Stimulated activated CD8-positive, alpha-beta memory T cell treated with anti-CD3 and anti-CD28 coated beads, Interleukin-4, amount 100 ng/mL, for 48 hours (primary cell): ENCODE measurements around the gene ZNF23.

ENCODE experiments used
- DNase-seq: peaks from one replicate; pipeline ENCODE4 v3.0.0-alpha.2; 2020

Gene ZNF23

DNA sequence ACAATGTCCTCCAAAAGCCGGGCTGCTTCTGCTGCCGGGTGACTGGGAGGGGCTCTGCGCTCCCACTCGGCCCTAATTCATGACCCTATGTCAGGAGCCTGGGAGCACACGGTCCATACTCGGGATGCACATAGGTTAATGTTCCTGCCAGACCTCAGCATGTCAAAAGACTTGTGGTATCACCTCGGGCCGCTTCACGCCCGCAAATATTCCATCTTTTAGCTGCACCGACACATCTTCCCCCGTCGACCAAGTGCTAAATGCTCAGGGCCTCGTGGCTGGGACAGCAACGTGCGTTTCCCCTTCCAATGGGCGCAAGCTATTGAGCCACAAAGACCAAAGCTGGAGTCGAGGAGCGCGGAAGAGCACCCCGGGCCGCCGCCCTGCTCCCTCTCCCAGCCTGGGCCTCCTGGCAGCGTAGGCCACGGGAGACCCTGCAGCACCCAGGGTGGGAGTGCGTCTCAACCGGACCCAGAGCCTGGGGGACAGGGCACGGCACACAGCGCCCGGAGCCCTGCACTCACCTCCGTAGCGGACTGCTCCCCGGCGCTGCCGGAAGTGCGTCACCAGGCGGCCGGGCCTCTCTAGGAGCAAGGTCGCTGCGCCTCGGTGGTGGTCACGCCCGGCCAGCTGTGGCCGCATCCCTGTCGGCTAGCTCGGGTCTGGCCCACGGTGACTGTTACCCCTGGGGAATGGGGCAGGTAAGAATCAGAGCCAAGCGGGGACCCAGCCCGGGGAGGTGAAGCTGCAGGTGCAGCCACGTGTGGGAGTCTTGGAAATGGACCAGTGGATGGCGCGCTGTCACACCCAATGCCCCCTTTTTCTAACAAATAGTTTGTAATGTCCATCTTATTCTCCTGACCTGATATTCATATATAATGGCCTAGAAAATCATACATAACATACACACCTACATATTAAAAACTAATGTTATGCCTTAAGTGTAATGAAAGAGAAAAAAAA lies at the start of gene ZNF23:
Gene ZNF23 (minus strand): TSS at position 562 of the 963 bp plus-strand sequence. CDS start 5,451 bp downstream, outside the sequence.
- peak; percentile 86 for DNase-seq

GRCh38 chr16:71507061-71507460 lies 45.0 kb upstream of the ZNF23 start:
- no peak for DNase-seq

GRCh38 chr16:71504901-71505300 lies 42.9 kb upstream of the ZNF23 start:
- DNase-seq = no peak

GRCh38 chr16:71504051-71504450 lies 42.0 kb upstream of the ZNF23 start:
- DNase-seq = peak; percentile 32

DNA sequence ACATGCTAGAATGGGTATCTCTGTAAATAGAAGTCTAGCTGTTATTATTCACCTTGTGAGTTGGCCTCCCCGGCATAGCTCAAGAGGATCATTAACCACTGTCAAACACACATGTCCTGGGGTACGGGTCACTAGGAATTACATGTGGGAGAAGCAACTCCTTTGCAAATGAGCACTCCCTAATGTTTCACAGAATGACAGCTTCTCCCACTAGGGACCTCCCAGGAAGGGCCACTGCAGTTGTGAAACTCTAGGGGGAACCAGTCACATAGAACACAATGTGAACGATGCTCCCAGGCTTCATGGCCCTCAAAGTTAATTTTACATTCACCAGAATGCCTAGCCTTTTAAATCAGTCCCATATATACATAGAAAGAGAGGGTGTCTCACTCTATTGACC lies 39.5 kb upstream of the ZNF23 start:
- DNase-seq = no peak

- no peak for DNase-seq
These were observed 38.9 kb upstream of the ZNF23 start for GRCh38 chr16:71500964-71501363.

DNA sequence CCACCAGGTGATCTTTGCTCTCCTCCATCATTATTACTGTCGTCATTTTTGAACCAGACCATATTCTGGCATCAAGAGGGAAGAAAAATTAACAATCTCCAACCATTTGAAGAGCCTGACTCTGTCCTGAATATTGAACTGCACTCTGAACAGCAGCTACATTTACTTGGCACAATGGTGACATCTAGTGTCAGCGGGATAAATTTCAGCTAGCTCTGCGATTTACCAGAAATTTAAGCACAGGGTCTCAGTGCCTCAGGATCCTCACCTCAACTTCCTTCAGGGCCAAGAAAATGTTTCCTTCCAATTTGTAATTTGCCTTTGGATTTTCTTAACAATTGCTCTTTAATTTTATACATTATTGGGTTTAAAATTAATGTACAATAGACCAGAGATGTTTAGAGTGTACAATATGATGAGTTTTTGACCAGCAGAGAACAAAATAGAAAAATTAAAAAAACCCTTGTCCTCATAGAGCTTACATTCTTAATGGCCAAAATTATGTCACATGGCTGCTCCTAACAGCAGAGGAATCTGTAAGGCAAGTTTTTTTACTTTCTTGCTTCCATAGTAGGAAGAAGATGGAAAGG lies 37.8 kb upstream of the ZNF23 start:
- peak; percentile 56 for DNase-seq

DNA sequence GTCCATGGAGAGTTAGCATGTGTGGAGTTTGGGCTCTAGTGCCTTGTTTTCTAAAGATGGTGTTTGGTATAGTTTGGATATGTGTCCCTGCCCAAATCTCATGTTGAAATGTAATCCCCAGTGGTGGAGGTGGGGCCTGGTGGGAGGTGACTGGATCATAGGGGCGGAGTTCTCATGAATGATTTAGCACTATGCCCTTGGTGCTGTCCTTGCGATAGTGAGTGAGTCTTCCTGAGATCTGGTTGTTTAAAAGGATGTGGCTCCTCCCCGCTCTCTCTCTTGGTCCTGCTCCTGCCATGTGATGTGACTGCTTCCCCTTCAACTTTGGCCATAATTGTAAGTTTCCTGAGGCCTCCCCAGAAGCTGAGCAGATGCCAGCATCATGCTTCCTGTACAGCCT lies 36.0 kb upstream of the ZNF23 start:
- DNase-seq = no peak

- DNase-seq = no peak
These were observed 31.2 kb upstream of the ZNF23 start for GRCh38 chr16:71493213-71493612.

GRCh38 chr16:71492786-71493185 lies 30.7 kb upstream of the ZNF23 start:
- DNase-seq = no peak

DNA sequence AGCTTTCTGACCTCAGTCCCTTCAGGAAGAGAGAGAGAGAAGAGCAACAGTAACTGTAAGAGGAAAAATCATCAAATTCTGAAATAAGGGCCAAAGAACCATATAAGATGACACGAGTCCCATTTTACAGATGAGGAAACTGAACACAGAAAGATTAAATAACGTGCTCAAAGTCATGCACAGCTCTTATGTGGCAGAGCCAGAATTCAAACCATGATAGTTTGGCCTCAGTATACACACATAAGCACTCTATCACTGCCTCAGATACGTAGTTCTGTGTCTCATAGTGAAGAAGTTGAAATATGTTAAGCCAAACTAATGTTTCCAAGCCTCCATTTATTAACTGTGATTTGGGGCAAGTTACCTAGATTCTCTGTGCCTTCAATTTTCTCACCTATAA lies 29.0 kb upstream of the ZNF23 start:
- no peak for DNase-seq

DNA sequence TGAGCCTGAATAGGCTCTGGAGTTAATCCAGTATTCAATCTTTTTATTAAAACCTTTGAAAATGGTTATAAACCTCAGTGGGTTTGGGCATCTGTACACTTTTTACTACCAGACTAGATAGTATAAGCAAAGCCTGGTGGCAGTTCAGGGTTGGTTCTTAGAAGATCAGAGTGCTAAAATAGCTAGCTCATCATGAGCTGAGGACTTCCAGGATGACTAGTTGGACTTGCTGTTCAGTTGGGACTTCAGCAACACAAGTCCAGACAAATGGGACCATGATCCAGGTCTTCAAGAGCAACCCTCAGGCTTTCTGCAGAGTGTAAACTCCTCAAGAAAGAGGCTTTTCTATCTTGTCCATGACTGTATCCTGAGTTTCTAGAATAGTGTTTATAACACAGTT lies 28.3 kb upstream of the ZNF23 start:
- DNase-seq = no peak

- DNase-seq = no peak
These were observed 27.1 kb upstream of the ZNF23 start, which contains the start of gene ZNF19 for GRCh38 chr16:71489122-71489521. Gene ZNF19, minus strand, starts transcription at chr16:71489324. Its CDS starts 7,210 bp downstream, at chr16:71482114.

DNA sequence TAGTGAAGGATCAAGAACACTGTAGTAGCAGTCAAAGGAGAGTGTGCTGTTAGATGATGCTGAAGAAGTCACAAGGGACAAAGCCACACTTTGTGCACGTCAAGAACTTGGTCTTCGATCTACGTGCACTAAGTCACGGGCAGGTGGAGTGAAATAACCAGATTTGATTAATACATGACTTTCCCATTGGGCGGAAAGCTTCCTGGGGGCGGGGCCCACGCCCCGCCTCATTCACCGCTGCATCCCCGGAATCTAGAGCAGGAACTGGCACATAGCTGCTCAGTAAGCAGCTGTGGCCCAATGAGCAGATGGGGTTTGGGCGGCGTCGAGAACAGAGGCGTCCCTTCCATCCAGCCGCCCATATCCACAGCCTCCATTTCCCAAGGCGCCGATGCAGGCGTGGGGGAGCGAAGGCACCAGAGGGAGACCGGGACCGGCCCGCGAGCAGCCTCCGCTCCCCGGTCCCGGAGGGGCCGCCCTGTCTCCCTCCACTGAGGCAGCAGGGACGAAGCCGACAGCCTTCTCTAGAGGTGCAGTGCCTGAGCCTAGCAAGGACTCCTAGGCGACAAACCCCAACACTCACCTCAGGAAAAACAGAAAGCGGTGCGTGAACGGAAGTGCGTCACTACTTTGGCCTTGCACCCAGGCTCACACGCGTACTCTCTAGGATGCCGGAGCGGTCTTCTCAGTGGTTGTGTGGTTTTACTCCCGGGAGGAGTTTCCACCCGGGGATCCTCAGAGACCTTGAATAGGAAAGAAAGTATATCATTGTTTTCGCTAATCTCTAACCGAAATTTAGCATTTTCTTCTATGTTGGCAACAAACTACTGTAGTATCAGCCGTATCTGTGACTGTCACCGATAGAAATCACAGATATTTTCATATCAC lies 22.2 kb upstream of the ZNF23 start:
- peak; percentile 84 for DNase-seq

GRCh38 chr16:71482569-71482968 lies 20.5 kb upstream of the ZNF23 start:
- no peak for DNase-seq

DNA sequence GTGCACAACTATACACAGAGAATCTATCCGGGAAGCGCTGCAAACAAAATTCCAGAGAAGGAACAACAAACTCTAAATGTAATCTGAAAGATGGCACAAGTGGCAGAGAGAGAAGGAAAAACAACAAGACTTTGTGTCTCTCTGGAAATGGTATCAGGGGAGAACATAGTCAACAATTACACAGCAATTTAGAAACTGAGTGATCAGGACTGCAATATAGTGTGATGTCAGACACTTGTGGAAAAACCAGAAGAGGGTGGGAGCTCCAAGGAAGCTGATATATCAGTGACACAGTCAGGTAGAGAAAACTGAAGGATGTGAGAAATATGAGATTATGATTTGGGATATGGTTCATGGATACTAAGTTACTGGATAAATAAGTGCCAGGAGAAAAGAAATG lies 18.9 kb upstream of the ZNF23 start:
- no peak for DNase-seq

DNA sequence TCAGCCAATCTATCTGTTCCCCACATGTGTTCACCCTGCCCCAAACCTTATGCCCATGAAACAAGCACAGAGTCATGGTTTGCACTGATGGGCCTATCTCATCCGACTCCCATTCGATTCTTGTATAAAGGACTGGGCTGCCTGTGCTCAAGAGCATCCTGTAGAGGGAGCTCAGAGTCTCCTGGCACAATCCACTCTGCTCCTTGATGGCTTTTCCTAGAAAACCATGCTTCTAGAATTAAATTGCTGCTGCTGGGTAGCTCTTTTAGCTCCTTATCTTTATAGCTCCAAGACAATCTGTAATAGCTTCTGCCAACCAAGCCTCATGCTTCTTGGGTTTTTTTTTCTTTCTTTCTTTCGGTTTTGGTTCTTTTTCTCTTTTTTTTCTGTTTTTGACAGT lies 17.4 kb upstream of the ZNF23 start:
- no peak for DNase-seq

- DNase-seq = no peak
These were observed 14.5 kb upstream of the ZNF23 start for GRCh38 chr16:71476457-71477124.

DNA sequence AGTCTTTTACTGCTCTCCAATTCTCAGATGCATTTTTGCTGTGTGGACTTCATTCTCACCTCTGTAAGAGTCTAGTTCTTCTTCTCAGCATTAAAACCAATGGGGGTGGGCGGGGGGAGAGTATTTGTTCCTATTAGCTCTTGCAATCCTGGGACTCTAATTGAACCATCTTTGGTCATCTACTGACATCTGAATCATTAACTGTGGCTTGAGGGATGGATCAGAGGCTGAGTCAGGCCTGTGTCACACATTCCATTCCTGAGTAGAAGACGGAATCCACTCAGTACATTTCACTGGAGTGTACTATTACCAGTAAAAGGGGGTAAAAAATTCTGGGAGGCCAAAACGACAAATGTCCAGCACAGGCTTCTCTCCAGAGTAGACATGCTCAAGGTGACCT lies 12.8 kb upstream of the ZNF23 start:
- DNase-seq = no peak

DNA sequence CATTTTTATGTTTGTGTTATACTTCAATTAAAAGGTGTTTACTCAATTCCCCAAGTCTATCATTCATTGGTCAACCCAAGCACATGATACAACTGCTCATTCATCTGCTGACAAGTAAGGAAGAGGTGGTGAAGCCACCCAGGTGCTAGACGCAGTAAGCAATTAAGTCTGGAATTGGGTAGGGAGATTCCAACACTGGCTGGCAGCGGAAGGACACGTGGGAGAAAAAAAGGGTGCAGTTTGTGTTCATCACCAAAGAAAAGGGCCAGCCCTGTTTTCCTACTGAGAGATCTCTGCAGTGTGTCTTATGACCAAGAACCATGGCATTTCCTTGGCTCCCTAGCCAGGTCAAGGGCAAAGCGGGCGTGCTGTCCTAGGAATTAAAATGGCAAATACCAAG lies 11.8 kb upstream of the ZNF23 start:
- no peak for DNase-seq

DNA sequence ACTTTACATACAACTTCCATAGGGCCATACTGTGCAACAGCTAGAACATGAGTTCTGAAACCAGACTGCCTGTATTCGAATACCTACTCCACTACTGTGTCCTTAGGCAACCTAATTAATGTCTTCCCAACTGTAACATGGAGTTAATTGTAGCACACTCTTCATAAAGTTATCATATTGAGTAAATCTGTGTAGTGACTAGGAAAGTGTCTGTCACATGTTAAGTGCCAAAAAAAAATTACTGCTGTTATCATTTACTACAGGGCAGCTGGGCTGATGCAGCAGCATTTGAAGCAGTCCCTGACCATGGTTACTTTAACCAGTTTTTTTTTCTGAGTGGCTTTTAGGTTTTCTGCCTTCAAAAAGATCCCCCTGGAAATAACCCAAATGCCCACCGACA lies 10.9 kb upstream of the ZNF23 start:
- no peak for DNase-seq

- no peak for DNase-seq
These were observed 10.0 kb upstream of the ZNF23 start for GRCh38 chr16:71472051-71472450.

DNA sequence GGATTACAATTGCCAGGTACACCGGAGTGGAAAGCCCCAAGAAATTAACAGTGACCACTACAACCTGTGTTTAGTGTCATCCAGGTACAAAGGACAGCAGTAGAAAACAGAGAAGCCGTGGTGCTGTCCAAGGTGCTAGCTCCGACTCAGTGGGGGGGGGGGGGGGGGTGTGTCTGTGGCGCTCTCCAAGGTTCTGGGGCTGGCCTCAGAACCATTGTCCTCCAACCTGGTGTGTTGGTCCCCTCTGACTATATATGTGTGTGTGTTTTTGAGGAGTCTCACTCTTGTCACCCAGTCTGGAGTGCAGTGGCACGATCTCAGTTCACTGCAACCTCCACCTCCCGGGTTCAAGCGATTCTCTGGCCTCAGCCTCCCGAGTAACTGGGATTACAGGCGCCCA lies 5.8 kb upstream of the ZNF23 start:
- DNase-seq = peak; percentile 63
